Neural progenitor cell (in vitro differentiated cells): ENCODE data around the gene EIF3A.

Experiments
- CTCF ChIP-seq: fragments of 200-600 bp; sonication (generic); IDR thresholded peaks from 2 replicates; pipeline ENCODE4 v1.5.1; 2017; ENCODE audit warnings: antibody characterized with exemption, mild to moderate bottlenecking
- EZH2 ChIP-seq: fragments of 200-600 bp; sonication (generic); IDR thresholded peaks from 2 replicates; pipeline ENCODE4 v1.6.1; 2017; ENCODE audit warnings: antibody characterized with exemption, mild to moderate bottlenecking, moderate library complexity
- EZH2phosphoT487 ChIP-seq: fragments of 200-600 bp; sonication (generic); IDR thresholded peaks from 2 replicates; pipeline ENCODE4 v1.6.1; 2017; ENCODE audit warnings: antibody characterized with exemption

DNA sequence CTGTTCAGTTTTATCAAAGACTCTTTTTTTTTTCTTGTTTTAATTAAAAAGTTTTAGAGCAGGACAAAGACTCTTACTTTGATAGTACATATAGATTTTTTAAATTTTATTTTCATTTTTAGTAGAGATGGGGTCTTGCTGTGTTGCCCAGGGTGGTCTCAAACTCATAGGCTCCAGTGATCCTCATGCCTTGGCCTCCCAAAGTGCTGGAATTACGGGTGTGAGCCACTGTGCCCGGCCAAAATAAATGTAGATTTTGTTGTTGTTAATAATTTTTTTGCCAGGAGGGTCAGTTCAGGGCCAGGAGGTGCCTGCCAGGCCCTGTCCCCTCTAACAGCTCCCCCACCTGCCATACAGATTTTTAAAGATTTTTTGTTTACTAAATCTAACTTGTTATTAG, 40.3 kb upstream of the EIF3A start:
- TF ChIP-seq CTCF (no peak), EZH2 (no peak), EZH2phosphoT487 (no peak)
